SK-N-SH (cell line): ENCODE results near the gene ACTC1. TPM values are rescaled to one million over a fixed set of nuclear protein-coding genes. Genes with fewer than 3 reads are reported as not detected.

Source experiments
- CTCF ChIA-PET: fragments of 300-600, 350-600 bp; formaldehyde crosslinking; extraction: SDS; loops from one replicate; lab custom pipeline; 2021; lab: Yijun Ruan, JAX
- POLR2A ChIA-PET: fragments of 350-600 bp; sonication (Branson Sonifier 250); formaldehyde crosslinking; extraction: SDS; loops from one replicate; lab custom pipeline; 2020; ENCODE audit warnings: antibody characterized with exemption, inconsistent platforms; lab: Yijun Ruan, JAX
- DNase-seq: peaks from one replicate; pipeline ENCODE4 v3.0.0; 2012
- H2AFZ ChIP-seq: fragments of 200-600 bp; sonication (generic); 2 replicates; pipeline ENCODE4 v1.8.1; 2016; ENCODE audit warnings: antibody characterized with exemption, mild to moderate bottlenecking, low read depth
- H3F3A ChIP-seq: fragments of 200-600 bp; sonication (generic); replicated peaks from 2 replicates; pipeline ENCODE3; 2016; ENCODE audit warnings: antibody characterized with exemption, mild to moderate bottlenecking; ENCODE audit not compliant: insufficient read depth
- H3K27ac ChIP-seq, 2 experiments: fragments of 200-500 bp in 1 of 2; fragments of 200-600 bp in 1 of 2; sonication (Bioruptor generic) in 1 of 2; sonication (generic), shearing (Covaris generic) in 1 of 2; 2 replicates each; pipeline versions ENCODE4 v1.5.1 to v1.6.1; 2014 to 2016; ENCODE audit warnings: low read depth in 2 of 2, inconsistent platforms in 1 of 2, low read length in 1 of 2, mild to moderate bottlenecking in 1 of 2, mixed read lengths in 1 of 2
- H3K27me3 ChIP-seq: fragments of 200-600 bp; sonication (generic), shearing (Covaris generic); 2 replicates; pipeline ENCODE4 v1.6.1; 2016; ENCODE audit warnings: mixed run types; ENCODE audit not compliant: insufficient read depth
- H3K36me3 ChIP-seq, 2 experiments: fragments of 200-500 bp in 1 of 2; fragments of 200-600 bp in 1 of 2; sonication (Bioruptor generic) in 1 of 2; sonication (generic) in 1 of 2; replicated peaks in 1 of 2; 2 replicates each; pipeline versions ENCODE3 to v1.5.1; 2014 to 2016; ENCODE audit warnings: low read length in 1 of 2, mild to moderate bottlenecking in 1 of 2; ENCODE audit not compliant: insufficient read depth in 2 of 2, control insufficient read depth in 1 of 2
- H3K4me1 ChIP-seq, 2 experiments: fragments of 200-500 bp in 1 of 2; fragments of 200-600 bp in 1 of 2; sonication (Bioruptor generic) in 1 of 2; sonication (generic), shearing (Covaris generic) in 1 of 2; 2 replicates each; pipeline versions ENCODE4 v1.5.1 to v1.6.1; 2014 to 2016; ENCODE audit warnings: low read depth in 1 of 2, low read length in 1 of 2, mixed run types in 1 of 2; ENCODE audit not compliant: insufficient read depth in 2 of 2, control insufficient read depth in 1 of 2
- H3K4me2 ChIP-seq: fragments of 200-600 bp; sonication (generic), shearing (Covaris generic); 2 replicates; pipeline ENCODE4 v1.6.1; 2017; ENCODE audit warnings: mixed run types
- H3K4me3 ChIP-seq, 2 experiments: fragments of 200-500 bp in 1 of 2; fragments of 200-600 bp in 1 of 2; sonication (Bioruptor generic) in 1 of 2; sonication (generic), shearing (Covaris generic) in 1 of 2; 2 replicates each; pipeline versions ENCODE4 v1.5.1 to v1.8.1; 2014 to 2016; ENCODE audit warnings: low read depth in 2 of 2, inconsistent platforms in 1 of 2, low read length in 1 of 2, mild to moderate bottlenecking in 1 of 2, mixed read lengths in 1 of 2, moderate library complexity in 1 of 2
- H3K79me2 ChIP-seq: fragments of 200-600 bp; sonication (generic); 2 replicates; pipeline ENCODE4 v1.8.1; 2017; ENCODE audit warnings: mild to moderate bottlenecking; ENCODE audit not compliant: insufficient read depth
- H3K9ac ChIP-seq: fragments of 200-600 bp; sonication (generic); 2 replicates; pipeline ENCODE4 v1.6.1; 2017; ENCODE audit warnings: mixed run types
- H3K9me2 ChIP-seq: fragments of 200-600 bp; sonication (generic); 2 replicates; pipeline ENCODE4 v1.6.1; 2017; ENCODE audit warnings: mixed run types
- H3K9me3 ChIP-seq: fragments of 200-600 bp; sonication (generic); 2 replicates; pipeline ENCODE4 v1.6.1; 2017; ENCODE audit warnings: mixed run types, mild to moderate bottlenecking, moderate library complexity
- H4K20me1 ChIP-seq: fragments of 200-600 bp; sonication (generic); 2 replicates; pipeline ENCODE4 v1.6.1; 2017; ENCODE audit warnings: mild to moderate bottlenecking, mixed run types; ENCODE audit not compliant: insufficient read depth
- CHD2 ChIP-seq: fragments of 150-350 bp; IDR thresholded peaks from 2 replicates; pipeline ENCODE4 v1.6.1; 2018; ENCODE audit warnings: low read length; ENCODE audit not compliant: partially characterized antibody
- CTCF ChIP-seq: fragments of 200-600 bp; sonication (generic); IDR thresholded peaks from 2 replicates; pipeline ENCODE4 v1.6.1; 2017; ENCODE audit warnings: antibody characterized with exemption, mild to moderate bottlenecking, moderate library complexity
- EP300 ChIP-seq, 2 experiments: IDR thresholded peaks; 2 replicates each; pipeline versions ENCODE4 v1.4.0 to v1.6.1; 2012; ENCODE audit warnings: borderline replicate concordance in 1 of 2, low read depth in 1 of 2, low read length in 1 of 2
- EZH2phosphoT487 ChIP-seq: fragments of 200-600 bp; sonication (generic); IDR thresholded peaks from 2 replicates; pipeline ENCODE4 v1.6.1; 2017; ENCODE audit warnings: low read depth, mixed run types, mild to moderate bottlenecking, antibody characterized with exemption, moderate library complexity, borderline replicate concordance
- FOSL2 ChIP-seq: IDR thresholded peaks from 2 replicates; pipeline ENCODE4 v1.4.0; 2012; ENCODE audit warnings: low read depth, mild to moderate bottlenecking, moderate library complexity, borderline replicate concordance
- FOXM1 ChIP-seq: IDR thresholded peaks from 2 replicates; pipeline ENCODE4 v1.4.0; 2012; ENCODE audit warnings: low read depth, mild to moderate bottlenecking
- GATA2 ChIP-seq: sonication (generic); formaldehyde crosslinking; IDR thresholded peaks from 2 replicates; pipeline ENCODE4 v1.5.0; 2020; ENCODE audit warnings: mild to moderate bottlenecking, missing genetic modification reagents
- JUND ChIP-seq: IDR thresholded peaks from 2 replicates; pipeline ENCODE4 v1.4.0; 2012
- NFIC ChIP-seq: IDR thresholded peaks from 2 replicates; pipeline ENCODE4 v1.4.0; 2012; ENCODE audit warnings: borderline replicate concordance
- PBX3 ChIP-seq: IDR thresholded peaks from 2 replicates; pipeline ENCODE4; 2012
- POLR2AphosphoS5 ChIP-seq: IDR thresholded peaks from 2 replicates; pipeline ENCODE4 v1.6.1; 2012; ENCODE audit warnings: low read depth, low read length
- RCOR1 ChIP-seq: fragments of 150-350 bp; IDR thresholded peaks from 2 replicates; pipeline ENCODE4 v1.6.1; 2017; ENCODE audit warnings: antibody characterized with exemption, low read length
- SMC3 ChIP-seq: IDR thresholded peaks from 2 replicates; pipeline ENCODE4 v1.6.1; 2012; ENCODE audit warnings: low read depth, low read length, improper control_type of control experiment
- TAF1 ChIP-seq: IDR thresholded peaks from 2 replicates; pipeline ENCODE4 v1.6.1; 2012; ENCODE audit warnings: low read depth, mild to moderate bottlenecking, low read length, moderate library complexity, borderline replicate concordance
- TCF12 ChIP-seq: IDR thresholded peaks from 2 replicates; pipeline ENCODE4 v1.4.0; 2012
- TEAD4 ChIP-seq: IDR thresholded peaks from 2 replicates; pipeline ENCODE4 v1.4.0; 2012; ENCODE audit warnings: mild to moderate bottlenecking, borderline replicate concordance; ENCODE audit not compliant: insufficient read depth
- YY1 ChIP-seq: IDR thresholded peaks from 2 replicates; pipeline ENCODE4 v1.4.0; 2012; ENCODE audit warnings: low read depth, mild to moderate bottlenecking
- WGBS: methylation state at CpG from one replicate; pipeline ENCODE4 v1.1.6; 2017; ENCODE audit warnings: low lambda C conversion rate; 5-methylcytosine and 5-hydroxymethylcytosine counted together
- polyA plus RNA-seq, 3 experiments: library from polyadenylated mRNA; depleted of rRNA; stranded (reverse); fragments of >200 nt; gene quantifications; 2 replicates each; pipeline ENCODE4 v1.2.3, GENCODE V29; 2012

ACTC1 gene
- polyA plus RNA-seq, 1 of the 3 experiments (the other 2 are of a cell fraction) = not detected

DNA sequence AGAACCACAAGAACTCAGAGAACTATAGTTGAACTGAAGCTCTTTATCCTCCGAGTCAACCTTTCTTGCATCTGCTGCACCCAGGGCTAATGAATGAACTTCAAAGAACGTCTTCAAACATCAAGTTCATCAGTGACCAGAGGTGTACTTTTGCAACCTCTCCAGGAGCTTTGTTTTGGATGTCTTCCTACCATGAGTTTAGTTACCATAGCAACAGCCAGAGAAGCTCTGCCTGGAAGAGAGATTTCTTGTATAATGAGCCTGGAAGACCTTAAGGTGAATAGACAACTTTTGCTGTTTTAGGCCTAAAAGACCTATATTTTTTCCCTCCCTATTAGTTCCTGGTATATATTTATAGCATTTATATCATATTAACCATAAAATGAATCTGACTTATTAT, 9.1 kb downstream of the ACTC1 start:
- Histone ChIP-seq H3K36me3 (no peaks in the 10 kb centered on the region), H3K9ac (no peak overlapping the region), H3K4me3 (no peak overlapping the region), H3K4me1 (no peaks in the 10 kb centered on the region), H3K9me3 (no peaks in the 10 kb centered on the region), H3K27ac (no peak overlapping the region), H3K27me3 (peaks cover 5% of the 10 kb centered on the region; the same call in 1 of the 2 replicates), H3F3A (no peaks in the 10 kb centered on the region), H3K9me2 (no peaks in the 10 kb centered on the region), H3K4me2 (no peak overlapping the region), H3K79me2 (no peaks in the 10 kb centered on the region), H2AFZ (no peak overlapping the region), H4K20me1 (no peaks in the 10 kb centered on the region)
- TF ChIP-seq SMC3 (no peak), CTCF (no peak), FOXM1 (no peak), NFIC (no peak), PBX3 (no peak), POLR2AphosphoS5 (no peak), TAF1 (no peak), JUND (no peak)
- ChIA-PET CTCF (no interaction called here), POLR2A (no interaction called here)
- WGBS = 24% methylated on average over 2 of the region's 2 CpGs
- DNase-seq = no peak

DNA sequence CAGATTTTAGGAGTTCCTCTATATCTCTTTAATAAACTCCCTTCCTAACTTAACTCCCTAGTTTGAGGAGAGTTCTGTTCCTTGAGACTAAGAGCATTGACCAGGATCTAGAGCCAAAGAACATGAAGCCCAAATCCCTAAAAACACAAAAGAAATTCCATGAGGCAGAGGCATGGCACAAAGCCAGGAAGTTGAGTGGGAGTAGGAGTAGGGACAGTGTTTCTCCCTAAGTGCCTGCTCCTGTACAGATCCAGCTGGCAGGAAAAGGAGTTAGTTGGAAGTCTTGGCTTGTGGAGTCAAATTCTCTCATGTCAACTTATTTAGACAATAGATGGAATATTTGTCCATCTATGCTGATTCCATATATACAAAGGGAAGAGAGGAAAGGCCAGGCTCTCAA, 11.4 kb downstream of the ACTC1 start:
- H3K36me3 ChIP-seq = no peaks in the 10 kb centered on the region
- H4K20me1 ChIP-seq = no peaks in the 10 kb centered on the region
- ChIA-PET CTCF (interaction anchor here (0.9 kb wide), 1 partner anchor 8 kb away, joined by 5 read pairs; no protein-coding TSS in a partner anchor), POLR2A (no interaction called here)
- H2AFZ ChIP-seq = no peak overlapping the region
- no peak overlapping the region for H3K4me3 ChIP-seq
- H3K27me3 ChIP-seq = no peaks in the 10 kb centered on the region; the same call in 1 of the 2 replicates
- no peaks in the 10 kb centered on the region for H3K9me3 ChIP-seq
- H3K79me2 ChIP-seq = no peaks in the 10 kb centered on the region
- no peaks in the 10 kb centered on the region for H3F3A ChIP-seq
- H3K27ac ChIP-seq = no peak overlapping the region
- H3K4me2 ChIP-seq = no peak overlapping the region
- no peak for DNase-seq
- H3K9ac ChIP-seq = no peak overlapping the region
- no peak for TF ChIP-seq EP300 (IDR thresholded peaks at IDR 0.05; ENCODE audit: borderline replicate concordance in 1 of 2, low read depth in 1 of 2, low read length in 1 of 2)
- no peaks in the 10 kb centered on the region for H3K9me2 ChIP-seq
- H3K4me1 ChIP-seq = no peaks in the 10 kb centered on the region

DNA sequence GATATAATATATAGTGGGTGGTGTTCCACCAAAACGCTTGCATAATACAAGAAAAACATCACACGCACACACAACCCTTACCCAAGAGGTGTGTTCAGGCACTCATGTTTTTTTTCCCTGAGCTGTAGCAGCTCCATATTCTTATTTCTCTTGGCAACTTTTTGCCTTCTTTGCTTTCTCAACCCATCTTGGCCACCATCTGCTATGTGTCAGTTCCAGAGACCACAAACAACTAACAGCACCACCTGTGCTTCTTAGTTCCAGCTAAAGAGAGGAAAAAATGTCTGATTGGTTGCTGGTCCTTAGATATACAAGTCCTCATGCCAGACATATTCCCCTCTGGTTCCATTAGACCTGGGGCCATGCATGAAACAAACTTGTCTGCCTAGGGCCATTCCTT, 11.9 kb downstream of the ACTC1 start:
- H3K79me2 ChIP-seq = no peaks in the 10 kb centered on the region
- H4K20me1 ChIP-seq = no peaks in the 10 kb centered on the region
- H3K27ac ChIP-seq = no peak overlapping the region
- no peak overlapping the region for H3K9ac ChIP-seq
- no peak overlapping the region for H3K4me2 ChIP-seq
- H3F3A ChIP-seq = no peaks in the 10 kb centered on the region
- TF ChIP-seq JUND (no peak), CHD2 (no peak), RCOR1 (no peak), FOSL2 (no peak), EZH2phosphoT487 (no peak), YY1 (no peak), GATA2 (no peak), TCF12 (no peak), TEAD4 (no peak), FOXM1 (no peak)
- TF ChIP-seq, all 33 proteins: peak for 0
- Histone ChIP-seq H2AFZ (no peak overlapping the region), H3K9me3 (no peaks in the 10 kb centered on the region), H3K27me3 (no peaks in the 10 kb centered on the region; the same call in 1 of the 2 replicates), H3K9me2 (no peaks in the 10 kb centered on the region), H3K4me1 (no peaks in the 10 kb centered on the region), H3K36me3 (no peaks in the 10 kb centered on the region), H3K4me3 (no peak overlapping the region)
- ChIA-PET POLR2A (no interaction called here), CTCF (no interaction called here)
- 88% methylated on average over 2 of the region's 2 CpGs for WGBS
- DNase-seq = no peak
